HepG2 (cell line): ENCODE data around the gene TMEM79. TPM values are rescaled to one million over a fixed set of nuclear protein-coding genes. Genes with fewer than 3 reads are reported as not detected.

ENCODE experiments used
- ASH2L ChIP-seq: fragments of 300-600, 200-600 bp; sonication (generic); IDR thresholded peaks from 2 replicates; pipeline ENCODE4 v1.7.0; 2017; ENCODE audit warnings: low read depth, mild to moderate bottlenecking, moderate library complexity, mixed read lengths, low read length; ENCODE audit not compliant: insufficient read length
- EEA1 ChIP-seq: sonication (generic); formaldehyde crosslinking; IDR thresholded peaks from 2 replicates; pipeline ENCODE4 v1.5.1; 2020; ENCODE audit warnings: mild to moderate bottlenecking, missing genetic modification reagents, borderline replicate concordance
- GABPB1 ChIP-seq: IDR thresholded peaks from 2 replicates; pipeline ENCODE4 v1.6.1; 2016; ENCODE audit warnings: mild to moderate bottlenecking, missing genetic modification reagents, moderate library complexity, missing compliant biosample characterization
- HOXA3 ChIP-seq: sonication (generic); formaldehyde crosslinking; IDR thresholded peaks from 2 replicates; pipeline ENCODE4 v1.5.0; 2020; ENCODE audit warnings: missing genetic modification reagents
- IRX3 ChIP-seq: sonication (generic); formaldehyde crosslinking; IDR thresholded peaks from 2 replicates; pipeline ENCODE4 v1.8.1; 2023; ENCODE audit warnings: mild to moderate bottlenecking, low read depth, missing genetic modification reagents, borderline replicate concordance
- MED13 ChIP-seq: sonication (generic); formaldehyde crosslinking; IDR thresholded peaks from 2 replicates; pipeline ENCODE4 v1.5.0; 2020; ENCODE audit warnings: missing genetic modification reagents
- MEIS2 ChIP-seq: sonication (generic); formaldehyde crosslinking; IDR thresholded peaks from 2 replicates; pipeline ENCODE4 v1.9.0; 2021; ENCODE audit warnings: mild to moderate bottlenecking, missing genetic modification reagents
- PAX8 ChIP-seq: sonication (generic); formaldehyde crosslinking; IDR thresholded peaks from 2 replicates; pipeline ENCODE4 v1.8.0; 2022; ENCODE audit warnings: mild to moderate bottlenecking, missing genetic modification reagents, borderline replicate concordance
- RBFOX2 ChIP-seq: fragments of 200-400 bp; formaldehyde crosslinking; IDR thresholded peaks from 2 replicates; pipeline ENCODE4 v1.6.1; 2017; ENCODE audit warnings: low read depth, mild to moderate bottlenecking, low read length
- RXRA ChIP-seq: sonication (generic); formaldehyde crosslinking; IDR thresholded peaks from 2 replicates; pipeline ENCODE4 v1.5.1; 2020; ENCODE audit warnings: missing genetic modification reagents
- SIN3A ChIP-seq: IDR thresholded peaks from 2 replicates; pipeline ENCODE4 v1.6.1; 2011; ENCODE audit warnings: low read depth, mild to moderate bottlenecking, control low read depth, low read length, borderline replicate concordance
- TAF1 ChIP-seq: sonication (generic); formaldehyde crosslinking; IDR thresholded peaks from 2 replicates; pipeline ENCODE4 v1.4.0; 2020; ENCODE audit warnings: missing genetic modification reagents
- ZFAT ChIP-seq: sonication (generic); formaldehyde crosslinking; conservative IDR thresholded peaks from 2 replicates; pipeline ENCODE4 v1.8.1; 2023; ENCODE audit warnings: missing genetic modification reagents, inconsistent platforms
- ZIK1 ChIP-seq: sonication (generic); formaldehyde crosslinking; IDR thresholded peaks from 2 replicates; pipeline ENCODE4 v1.5.0; 2020; ENCODE audit warnings: mild to moderate bottlenecking, low read depth, missing genetic modification reagents, borderline replicate concordance
- polyA plus RNA-seq, 8 experiments: library from polyadenylated mRNA; depleted of rRNA in 3 of 8; stranded (reverse) in 7 of 8; unstranded in 1 of 8; fragments of >200 nt; fragmentation: Illumina TruSeq in 4 of 8; extraction: Trizol in 4 of 8; gene quantifications; 2 replicates each; pipeline versions ENCODE4 v1.2.1 to v1.2.3, GENCODE V29; 2011 to 2016; ENCODE audit warnings: low read depth in 4 of 8, missing spikeins in 1 of 8, mixed read lengths in 1 of 8; ENCODE audit not compliant: insufficient read depth in 1 of 8
- total RNA-seq, 5 experiments: library from RNA; depleted of rRNA; stranded (reverse); fragments of >200 nt; fragmentation: Illumina TruSeq; extraction: Trizol; gene quantifications; 2 replicates each; pipeline ENCODE4 v1.2.3, GENCODE V29; 2016; ENCODE audit warnings: low read depth in 1 of 5
- TF ChIP-seq, protein P1 (sequence below): IDR thresholded peaks from 2 replicates; pipeline ENCODE4 v1.6.1; 2016; ENCODE audit warnings: mild to moderate bottlenecking
- TF ChIP-seq, protein P2 (sequence below): IDR thresholded peaks from 2 replicates; pipeline ENCODE4 v1.6.1; 2016; ENCODE audit warnings: missing compliant biosample characterization, missing genetic modification reagents, borderline replicate concordance
- TF ChIP-seq, protein P3 (sequence below): sonication (generic); formaldehyde crosslinking; IDR thresholded peaks from 2 replicates; pipeline ENCODE4 v1.5.1; 2020; ENCODE audit warnings: mild to moderate bottlenecking, missing genetic modification reagents, moderate library complexity
- TF ChIP-seq, protein P4 (sequence below): sonication (generic); formaldehyde crosslinking; IDR thresholded peaks from 2 replicates; pipeline ENCODE4 v1.4.0; 2020; ENCODE audit warnings: missing genetic modification reagents, mild to moderate bottlenecking, borderline replicate concordance
- TF ChIP-seq, protein P5 (sequence below): IDR thresholded peaks from 2 replicates; pipeline ENCODE4 v1.6.1; 2018; ENCODE audit warnings: missing genetic modification reagents, mild to moderate bottlenecking, missing compliant biosample characterization

TMEM79 gene
- total and polyA plus RNA-seq, 2 of the 13 experiments (the other 11 are each of a cell fraction or from before 2014, with no cell fraction given), result 1.2 to 1.9 TPM

DNA sequence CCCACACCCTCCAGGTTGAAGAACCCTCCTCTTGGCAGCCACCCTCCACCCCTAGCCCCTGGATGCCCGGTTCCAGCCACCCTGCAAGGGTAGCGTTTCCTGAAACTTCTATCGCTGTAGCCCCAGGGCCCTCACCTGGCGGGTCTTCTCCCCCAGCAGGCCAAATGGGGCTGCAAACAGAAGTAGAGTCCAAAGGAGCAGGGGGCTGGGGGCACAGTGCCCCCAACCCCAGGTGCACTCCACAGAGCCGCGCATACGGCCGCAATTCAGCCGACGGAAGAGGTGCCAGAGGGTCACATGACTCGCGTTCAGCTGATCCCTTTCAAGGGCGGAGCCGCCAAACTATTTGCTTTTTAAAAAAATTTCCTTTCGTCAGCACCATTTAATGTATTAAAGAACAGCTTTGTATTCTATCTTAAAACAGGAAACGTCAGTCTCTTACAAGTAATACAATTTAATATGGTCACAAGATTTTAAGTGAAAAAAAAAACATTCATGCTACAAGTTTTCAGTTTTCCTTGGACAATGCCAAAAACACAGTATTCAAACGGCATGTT is 11.3 kb downstream of the TMEM79 start, which contains the start of gene GLMP (continued):
- TF ChIP-seq, protein P1, sequence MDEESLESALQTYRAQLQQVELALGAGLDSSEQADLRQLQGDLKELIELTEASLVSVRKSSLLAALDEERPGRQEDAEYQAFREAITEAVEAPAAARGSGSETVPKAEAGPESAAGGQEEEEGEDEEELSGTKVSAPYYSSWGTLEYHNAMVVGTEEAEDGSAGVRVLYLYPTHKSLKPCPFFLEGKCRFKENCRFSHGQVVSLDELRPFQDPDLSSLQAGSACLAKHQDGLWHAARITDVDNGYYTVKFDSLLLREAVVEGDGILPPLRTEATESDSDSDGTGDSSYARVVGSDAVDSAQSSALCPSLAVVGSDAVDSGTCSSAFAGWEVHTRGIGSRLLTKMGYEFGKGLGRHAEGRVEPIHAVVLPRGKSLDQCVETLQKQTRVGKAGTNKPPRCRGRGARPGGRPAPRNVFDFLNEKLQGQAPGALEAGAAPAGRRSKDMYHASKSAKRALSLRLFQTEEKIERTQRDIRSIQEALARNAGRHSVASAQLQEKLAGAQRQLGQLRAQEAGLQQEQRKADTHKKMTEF (CRISPR knock-in tag), result peak; percentile 43; the same call in 1 of the 2 replicates
- TF ChIP-seq ZFAT (CRISPR knock-in tag), result no peak
- no peak for TF ChIP-seq ZIK1
- TF ChIP-seq, protein P2, sequence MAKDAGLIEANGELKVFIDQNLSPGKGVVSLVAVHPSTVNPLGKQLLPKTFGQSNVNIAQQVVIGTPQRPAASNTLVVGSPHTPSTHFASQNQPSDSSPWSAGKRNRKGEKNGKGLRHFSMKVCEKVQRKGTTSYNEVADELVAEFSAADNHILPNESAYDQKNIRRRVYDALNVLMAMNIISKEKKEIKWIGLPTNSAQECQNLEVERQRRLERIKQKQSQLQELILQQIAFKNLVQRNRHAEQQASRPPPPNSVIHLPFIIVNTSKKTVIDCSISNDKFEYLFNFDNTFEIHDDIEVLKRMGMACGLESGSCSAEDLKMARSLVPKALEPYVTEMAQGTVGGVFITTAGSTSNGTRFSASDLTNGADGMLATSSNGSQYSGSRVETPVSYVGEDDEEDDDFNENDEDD (CRISPR knock-in tag), result peak; percentile 46; the same call in 1 of the 2 replicates
- TF ChIP-seq ASH2L, result peak; percentile 38
- TF ChIP-seq, protein P3, sequence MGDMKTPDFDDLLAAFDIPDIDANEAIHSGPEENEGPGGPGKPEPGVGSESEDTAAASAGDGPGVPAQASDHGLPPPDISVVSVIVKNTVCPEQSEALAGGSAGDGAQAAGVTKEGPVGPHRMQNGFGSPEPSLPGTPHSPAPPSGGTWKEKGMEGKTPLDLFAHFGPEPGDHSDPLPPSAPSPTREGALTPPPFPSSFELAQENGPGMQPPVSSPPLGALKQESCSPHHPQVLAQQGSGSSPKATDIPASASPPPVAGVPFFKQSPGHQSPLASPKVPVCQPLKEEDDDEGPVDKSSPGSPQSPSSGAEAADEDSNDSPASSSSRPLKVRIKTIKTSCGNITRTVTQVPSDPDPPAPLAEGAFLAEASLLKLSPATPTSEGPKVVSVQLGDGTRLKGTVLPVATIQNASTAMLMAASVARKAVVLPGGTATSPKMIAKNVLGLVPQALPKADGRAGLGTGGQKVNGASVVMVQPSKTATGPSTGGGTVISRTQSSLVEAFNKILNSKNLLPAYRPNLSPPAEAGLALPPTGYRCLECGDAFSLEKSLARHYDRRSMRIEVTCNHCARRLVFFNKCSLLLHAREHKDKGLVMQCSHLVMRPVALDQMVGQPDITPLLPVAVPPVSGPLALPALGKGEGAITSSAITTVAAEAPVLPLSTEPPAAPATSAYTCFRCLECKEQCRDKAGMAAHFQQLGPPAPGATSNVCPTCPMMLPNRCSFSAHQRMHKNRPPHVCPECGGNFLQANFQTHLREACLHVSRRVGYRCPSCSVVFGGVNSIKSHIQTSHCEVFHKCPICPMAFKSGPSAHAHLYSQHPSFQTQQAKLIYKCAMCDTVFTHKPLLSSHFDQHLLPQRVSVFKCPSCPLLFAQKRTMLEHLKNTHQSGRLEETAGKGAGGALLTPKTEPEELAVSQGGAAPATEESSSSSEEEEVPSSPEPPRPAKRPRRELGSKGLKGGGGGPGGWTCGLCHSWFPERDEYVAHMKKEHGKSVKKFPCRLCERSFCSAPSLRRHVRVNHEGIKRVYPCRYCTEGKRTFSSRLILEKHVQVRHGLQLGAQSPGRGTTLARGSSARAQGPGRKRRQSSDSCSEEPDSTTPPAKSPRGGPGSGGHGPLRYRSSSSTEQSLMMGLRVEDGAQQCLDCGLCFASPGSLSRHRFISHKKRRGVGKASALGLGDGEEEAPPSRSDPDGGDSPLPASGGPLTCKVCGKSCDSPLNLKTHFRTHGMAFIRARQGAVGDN (CRISPR knock-in tag), result peak; percentile 74
- 0 out of 2 replicates have a peak, but pooled peaks have one; percentile 22 for TF ChIP-seq RXRA (CRISPR knock-in tag)
- TF ChIP-seq MEIS2 (CRISPR knock-in tag), result 0 out of 2 replicates have a peak, but pooled peaks have one; percentile 37
- no peak for TF ChIP-seq EEA1 (CRISPR knock-in tag)
- TF ChIP-seq IRX3 (CRISPR knock-in tag), result no peak
- peak; percentile 85; the same call in 1 of the 2 replicates for TF ChIP-seq SIN3A
- TF ChIP-seq HOXA3 (CRISPR knock-in tag), result peak; percentile 59
- peak; percentile 65 for TF ChIP-seq GABPB1 (CRISPR knock-in tag)
- TF ChIP-seq, protein P4, sequence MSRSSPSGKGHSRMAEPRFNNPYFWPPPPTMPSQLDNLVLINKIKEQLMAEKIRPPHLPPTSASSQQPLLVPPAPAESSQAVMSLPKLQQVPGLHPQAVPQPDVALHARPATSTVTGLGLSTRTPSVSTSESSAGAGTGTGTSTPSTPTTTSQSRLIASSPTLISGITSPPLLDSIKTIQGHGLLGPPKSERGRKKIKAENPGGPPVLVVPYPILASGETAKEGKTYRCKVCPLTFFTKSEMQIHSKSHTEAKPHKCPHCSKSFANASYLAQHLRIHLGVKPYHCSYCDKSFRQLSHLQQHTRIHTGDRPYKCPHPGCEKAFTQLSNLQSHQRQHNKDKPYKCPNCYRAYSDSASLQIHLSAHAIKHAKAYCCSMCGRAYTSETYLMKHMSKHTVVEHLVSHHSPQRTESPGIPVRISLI, result peak; percentile 63; the same call in 1 of the 2 replicates
- 0 out of 2 replicates have a peak, but pooled peaks have one; percentile 33 for TF ChIP-seq MED13
- peak; percentile 66 for TF ChIP-seq TAF1
- TF ChIP-seq, protein P5, sequence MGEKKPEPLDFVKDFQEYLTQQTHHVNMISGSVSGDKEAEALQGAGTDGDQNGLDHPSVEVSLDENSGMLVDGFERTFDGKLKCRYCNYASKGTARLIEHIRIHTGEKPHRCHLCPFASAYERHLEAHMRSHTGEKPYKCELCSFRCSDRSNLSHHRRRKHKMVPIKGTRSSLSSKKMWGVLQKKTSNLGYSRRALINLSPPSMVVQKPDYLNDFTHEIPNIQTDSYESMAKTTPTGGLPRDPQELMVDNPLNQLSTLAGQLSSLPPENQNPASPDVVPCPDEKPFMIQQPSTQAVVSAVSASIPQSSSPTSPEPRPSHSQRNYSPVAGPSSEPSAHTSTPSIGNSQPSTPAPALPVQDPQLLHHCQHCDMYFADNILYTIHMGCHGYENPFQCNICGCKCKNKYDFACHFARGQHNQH, result 0 out of 2 replicates have a peak, but pooled peaks have one; percentile 37
- peak; percentile 67 for TF ChIP-seq RBFOX2
- 0 out of 2 replicates have a peak, but pooled peaks have one; percentile 63 for TF ChIP-seq PAX8 (CRISPR knock-in tag)
